Measurements from ENCODE around the gene BAG3. TPM values are rescaled to one million over a fixed set of nuclear protein-coding genes. Genes with fewer than 3 reads are reported as not detected.
A peak's percentile ranks its signal among the peaks of the same experiment; 100 is the strongest.

The BAG3 gene
- polyA plus RNA-seq, 4 donors: 6.5 to 15.3 (median 10.3) TPM

GRCh38 chr10:119644205-119644814 lies 6.9 kb upstream of the BAG3 start:
- H3K27me3 ChIP-seq (ENCODE audit: control insufficient read depth in 3 of 3, insufficient read depth in 3 of 3, low read length in 3 of 3): peaks cover 0 to 3% (median 0%) of the 10 kb centered on the region in 3 donors
- H3K9me3 ChIP-seq (ENCODE audit: control insufficient read depth in 2 of 2, insufficient read depth in 1 of 2, low read depth in 1 of 2, low read length in 1 of 2): peaks cover 0 to 15% of the 10 kb centered on the region in 2 donors
- no peak overlapping the region for H3K27ac ChIP-seq (ENCODE audit: low read depth in 1 of 3, low read length in 2 of 3)
- no peak for DNase-seq
- H3K4me3 ChIP-seq (ENCODE audit: low read depth in 1 of 3, low read length in 3 of 3): no peak overlapping the region
- H3K36me3 ChIP-seq (ENCODE audit: control insufficient read depth in 3 of 3, insufficient read depth in 2 of 3, low read depth in 1 of 3, low read length in 3 of 3): no peaks in the 10 kb centered on the region
- no peak for FAIRE-seq
- 73 to 75% (median 74%) methylated on average over 15 of the region's 15 CpGs for WGBS, 3 donors
- peaks cover 0 to 4% (median 0%) of the 10 kb centered on the region in 3 donors for H3K4me1 ChIP-seq (ENCODE audit: control insufficient read depth in 3 of 3, insufficient read depth in 2 of 3, low read depth in 1 of 3, low read length in 2 of 3)

- H3K4me3 ChIP-seq (ENCODE audit: low read depth in 1 of 3, low read length in 3 of 3): no peak overlapping the region
- FAIRE-seq: no peak
- peaks cover 0 to 15% of the 10 kb centered on the region in 2 donors for H3K9me3 ChIP-seq (ENCODE audit: control insufficient read depth in 2 of 2, insufficient read depth in 1 of 2, low read depth in 1 of 2, low read length in 1 of 2)
- DNase-seq: no peak
- no peak overlapping the region for H3K27ac ChIP-seq (ENCODE audit: low read depth in 1 of 3, low read length in 2 of 3)
- 93 to 97% (median 95%) methylated on average over 3 of the region's 3 CpGs for WGBS, 3 donors
- H3K4me1 ChIP-seq (ENCODE audit: control insufficient read depth in 3 of 3, insufficient read depth in 2 of 3, low read depth in 1 of 3, low read length in 2 of 3): peaks cover 0 to 4% (median 0%) of the 10 kb centered on the region in 3 donors
- H3K27me3 ChIP-seq (ENCODE audit: control insufficient read depth in 3 of 3, insufficient read depth in 3 of 3, low read length in 3 of 3): peaks cover 0 to 3% (median 0%) of the 10 kb centered on the region in 3 donors
- H3K36me3 ChIP-seq (ENCODE audit: control insufficient read depth in 3 of 3, insufficient read depth in 2 of 3, low read depth in 1 of 3, low read length in 3 of 3): no peaks in the 10 kb centered on the region
Measured at GRCh38 chr10:119644994-119645393, 6.2 kb upstream of the BAG3 start.

- peaks cover 0 to 6% of the 10 kb centered on the region in 2 donors for H3K9me3 ChIP-seq (ENCODE audit: control insufficient read depth in 2 of 2, insufficient read depth in 1 of 2, low read depth in 1 of 2, low read length in 1 of 2)
- H3K4me3 ChIP-seq (ENCODE audit: low read depth in 1 of 3, low read length in 3 of 3): no peak overlapping the region
- DNase-seq (no peak), FAIRE-seq (no peak)
- H3K36me3 ChIP-seq (ENCODE audit: control insufficient read depth in 3 of 3, insufficient read depth in 2 of 3, low read depth in 1 of 3, low read length in 3 of 3): peaks cover 0 to 3% (median 0%) of the 10 kb centered on the region in 3 donors
- no peak overlapping the region for H3K27ac ChIP-seq (ENCODE audit: low read depth in 1 of 3, low read length in 2 of 3)
- H3K4me1 ChIP-seq (ENCODE audit: control insufficient read depth in 3 of 3, insufficient read depth in 2 of 3, low read depth in 1 of 3, low read length in 2 of 3): peaks cover 0 to 16% (median 3%) of the 10 kb centered on the region in 3 donors
- WGBS, 3 donors: 100% methylated on average over 1 of the region's 1 CpG
- H3K27me3 ChIP-seq (ENCODE audit: control insufficient read depth in 3 of 3, insufficient read depth in 3 of 3, low read length in 3 of 3): no peaks in the 10 kb centered on the region
Measured at GRCh38 chr10:119650062-119650461, 1.1 kb upstream of the BAG3 start.

- no peak for FAIRE-seq
Measured at GRCh38 chr10:119651514-119652360, 557 bp downstream of the BAG3 start.

GRCh38 chr10:119652361-119652730 lies 1.2 kb downstream of the BAG3 start:
- WGBS, 3 donors: 4 to 10% (median 6%) methylated on average over 3 of the region's 3 CpGs
- Histone ChIP-seq H3K36me3 (ENCODE audit: control insufficient read depth in 3 of 3, insufficient read depth in 2 of 3, low read depth in 1 of 3, low read length in 3 of 3) (peaks cover 0 to 12% (median 0%) of the 10 kb centered on the region in 3 donors), H3K27me3 (ENCODE audit: control insufficient read depth in 3 of 3, insufficient read depth in 3 of 3, low read length in 3 of 3) (no peaks in the 10 kb centered on the region), H3K27ac (ENCODE audit: low read depth in 1 of 3, low read length in 2 of 3) (peak overlapping the region; percentile 54 to 98 (median 95)), H3K9me3 (ENCODE audit: control insufficient read depth in 2 of 2, insufficient read depth in 1 of 2, low read depth in 1 of 2, low read length in 1 of 2) (no peaks in the 10 kb centered on the region), H3K4me3 (ENCODE audit: low read depth in 1 of 3, low read length in 3 of 3) (peak overlapping the region; percentile 65 to 99 (median 97)), H3K4me1 (ENCODE audit: control insufficient read depth in 3 of 3, insufficient read depth in 2 of 3, low read depth in 1 of 3, low read length in 2 of 3) (peaks cover 0 to 16% (median 3%) of the 10 kb centered on the region in 3 donors)
- DNase-seq: peak; percentile 51 to 74
- FAIRE-seq: no peak

More at GRCh38 chr10:119651514-119652360, 557 bp downstream of the BAG3 start:
- H3K4me1 ChIP-seq (ENCODE audit: control insufficient read depth in 3 of 3, insufficient read depth in 2 of 3, low read depth in 1 of 3, low read length in 2 of 3): peaks cover 0 to 16% (median 3%) of the 10 kb centered on the region in 3 donors
- H3K27ac ChIP-seq (ENCODE audit: low read depth in 1 of 3, low read length in 2 of 3): peak overlapping the region; percentile 82 to 98 (median 95)
- 0 to 1% (median 1%) methylated on average over 36 to 107 of the region's 107 CpGs for WGBS, 3 donors
- no peaks in the 10 kb centered on the region for H3K9me3 ChIP-seq (ENCODE audit: control insufficient read depth in 2 of 2, insufficient read depth in 1 of 2, low read depth in 1 of 2, low read length in 1 of 2)
- H3K27me3 ChIP-seq (ENCODE audit: control insufficient read depth in 3 of 3, insufficient read depth in 3 of 3, low read length in 3 of 3): no peaks in the 10 kb centered on the region
- DNase-seq: peak; percentile 15 to 46
- H3K4me3 ChIP-seq (ENCODE audit: low read depth in 1 of 3, low read length in 3 of 3): peak overlapping the region; percentile 65 to 99 (median 97)
- peaks cover 0 to 10% (median 0%) of the 10 kb centered on the region in 3 donors for H3K36me3 ChIP-seq (ENCODE audit: control insufficient read depth in 3 of 3, insufficient read depth in 2 of 3, low read depth in 1 of 3, low read length in 3 of 3)

- 68 to 80% (median 71%) methylated on average over 1 of the region's 1 CpG for WGBS, 3 donors
- peaks cover 0 to 14% (median 0%) of the 10 kb centered on the region in 3 donors for H3K36me3 ChIP-seq (ENCODE audit: control insufficient read depth in 3 of 3, insufficient read depth in 2 of 3, low read depth in 1 of 3, low read length in 3 of 3)
- no peak for DNase-seq
- no peak for FAIRE-seq
- H3K27me3 ChIP-seq (ENCODE audit: control insufficient read depth in 3 of 3, insufficient read depth in 3 of 3, low read length in 3 of 3): no peaks in the 10 kb centered on the region
- H3K4me3 ChIP-seq (ENCODE audit: low read depth in 1 of 3, low read length in 3 of 3): no peak overlapping the region
- H3K27ac ChIP-seq (ENCODE audit: low read depth in 1 of 3, low read length in 2 of 3): no peak overlapping the region
- H3K4me1 ChIP-seq (ENCODE audit: control insufficient read depth in 3 of 3, insufficient read depth in 2 of 3, low read depth in 1 of 3, low read length in 2 of 3): peaks cover 0 to 16% (median 3%) of the 10 kb centered on the region in 3 donors
- H3K9me3 ChIP-seq (ENCODE audit: control insufficient read depth in 2 of 2, insufficient read depth in 1 of 2, low read depth in 1 of 2, low read length in 1 of 2): no peaks in the 10 kb centered on the region
Measured at GRCh38 chr10:119653209-119653608, 2.0 kb downstream of the BAG3 start.

GRCh38 chr10:119653916-119654315 lies 2.7 kb downstream of the BAG3 start:
- no peaks in the 10 kb centered on the region for H3K9me3 ChIP-seq (ENCODE audit: control insufficient read depth in 2 of 2, insufficient read depth in 1 of 2, low read depth in 1 of 2, low read length in 1 of 2)
- no peak for DNase-seq
- WGBS, 3 donors: 67 to 81% (median 67%) methylated on average over 2 of the region's 2 CpGs
- H3K36me3 ChIP-seq (ENCODE audit: control insufficient read depth in 3 of 3, insufficient read depth in 2 of 3, low read depth in 1 of 3, low read length in 3 of 3): peaks cover 0 to 16% (median 0%) of the 10 kb centered on the region in 3 donors
- no peak overlapping the region for H3K4me3 ChIP-seq (ENCODE audit: low read depth in 1 of 3, low read length in 3 of 3)
- no peaks in the 10 kb centered on the region for H3K27me3 ChIP-seq (ENCODE audit: control insufficient read depth in 3 of 3, insufficient read depth in 3 of 3, low read length in 3 of 3)
- H3K4me1 ChIP-seq (ENCODE audit: control insufficient read depth in 3 of 3, insufficient read depth in 2 of 3, low read depth in 1 of 3, low read length in 2 of 3): peaks cover 0 to 16% (median 3%) of the 10 kb centered on the region in 3 donors
- no peak overlapping the region for H3K27ac ChIP-seq (ENCODE audit: low read depth in 1 of 3, low read length in 2 of 3)
- FAIRE-seq: no peak

- DNase-seq: peak in 1 of 2 donors; percentile 16
Measured at GRCh38 chr10:119654540-119654939, 3.4 kb downstream of the BAG3 start.

More at GRCh38 chr10:119654540-119654939, 3.4 kb downstream of the BAG3 start:
- H3K36me3 ChIP-seq (ENCODE audit: control insufficient read depth in 3 of 3, insufficient read depth in 2 of 3, low read depth in 1 of 3, low read length in 3 of 3): peaks cover 0 to 19% (median 0%) of the 10 kb centered on the region in 3 donors
- no peaks in the 10 kb centered on the region for H3K9me3 ChIP-seq (ENCODE audit: control insufficient read depth in 2 of 2, insufficient read depth in 1 of 2, low read depth in 1 of 2, low read length in 1 of 2)
- no peak for FAIRE-seq
- no peak overlapping the region for H3K4me3 ChIP-seq (ENCODE audit: low read depth in 1 of 3, low read length in 3 of 3)
- peak overlapping the region in 1 of 3 donors; percentile 75 for H3K27ac ChIP-seq (ENCODE audit: low read depth in 1 of 3, low read length in 2 of 3)
- no peaks in the 10 kb centered on the region for H3K27me3 ChIP-seq (ENCODE audit: control insufficient read depth in 3 of 3, insufficient read depth in 3 of 3, low read length in 3 of 3)
- WGBS, 3 donors: 63 to 79% (median 72%) methylated on average over 6 of the region's 6 CpGs
- peaks cover 0 to 16% (median 3%) of the 10 kb centered on the region in 3 donors for H3K4me1 ChIP-seq (ENCODE audit: control insufficient read depth in 3 of 3, insufficient read depth in 2 of 3, low read depth in 1 of 3, low read length in 2 of 3)
